GM18951 (cell line): ENCODE data around the gene C7orf25.

ENCODE experiments used
- POLR2A ChIP-seq: IDR thresholded peaks from 4 replicates; pipeline ENCODE4 v1.6.1; 2011; ENCODE audit warnings: mild to moderate bottlenecking; ENCODE audit not compliant: insufficient read length, insufficient read depth; ENCODE audit errors: extremely low read depth
- in situ Hi-C: fragments of 300-500 bp; cut with MboI; formaldehyde crosslinking; loops from one replicate; pipeline ENCODE4 v1.12.0; 2022; ENCODE audit warnings: low sequenced_read_pairs, mixed read lengths, inconsistent platforms; ENCODE audit not compliant: unreplicated experiment

The C7orf25 gene

GRCh38 chr7:42935861-42936260, 24.0 kb upstream of the C7orf25 start:
- TF ChIP-seq POLR2A: no peak
- in situ Hi-C loops: loop anchor here (10.0 to 25.0 kb wide), 4 partner anchors 329 to 901 kb away; partner anchors contain the start of gene COA1

GRCh38 chr7:42934291-42934690, 22.4 kb upstream of the C7orf25 start:
- no peak for TF ChIP-seq POLR2A
- in situ Hi-C loops: loop anchor here (10.0 to 25.0 kb wide), 4 partner anchors 331 to 903 kb away; partner anchors contain the start of gene COA1

GRCh38 chr7:42932811-42933591, 21.1 kb upstream of the C7orf25 start:
- TF ChIP-seq POLR2A: no peak
- in situ Hi-C loops: loop anchor here (10.0 to 25.0 kb wide), 4 partner anchors 332 to 904 kb away; partner anchors contain the start of gene COA1

GRCh38 chr7:42931834-42932651, 20.2 kb upstream of the C7orf25 start, which contains the start of the genes MRPL32 and PSMA2:
MRPL32 (plus strand) TSS chr7:42932376; CDS start chr7:42932387, 11 bp downstream.
PSMA2 (minus strand) TSS chr7:42932174; CDS start chr7:42932158, 16 bp downstream.
- in situ Hi-C loops: loop anchor here (10.0 to 25.0 kb wide), 4 partner anchors 333 to 905 kb away; partner anchors contain the start of gene COA1
- TF ChIP-seq POLR2A: peak; percentile 91

- in situ Hi-C loops: loop anchor here (10.0 to 25.0 kb wide), 4 partner anchors 333 to 906 kb away; partner anchors contain the start of gene COA1
- no peak for TF ChIP-seq POLR2A
Measured at GRCh38 chr7:42931447-42931833, 19.6 kb upstream of the C7orf25 start.

GRCh38 chr7:42930889-42931288, 19.0 kb upstream of the C7orf25 start:
- in situ Hi-C loops: loop anchor here (10.0 to 25.0 kb wide), 4 partner anchors 334 to 906 kb away; partner anchors contain the start of gene COA1
- TF ChIP-seq POLR2A: no peak

GRCh38 chr7:42929449-42929848, 17.6 kb upstream of the C7orf25 start:
- in situ Hi-C loops: loop anchor here (25.0 kb wide), 3 partner anchors 533 to 908 kb away; partner anchors contain the start of gene COA1
- TF ChIP-seq POLR2A: no peak

- no peak for TF ChIP-seq POLR2A
- in situ Hi-C loops: loop anchor here (25.0 kb wide), 3 partner anchors 534 to 909 kb away; partner anchors contain the start of gene COA1
Measured at GRCh38 chr7:42928754-42929153, 16.9 kb upstream of the C7orf25 start.

- in situ Hi-C loops: loop anchor here (25.0 kb wide), 3 partner anchors 536 to 911 kb away; partner anchors contain the start of gene COA1
- no peak for TF ChIP-seq POLR2A
Measured at GRCh38 chr7:42926204-42926603, 14.3 kb upstream of the C7orf25 start.

GRCh38 chr7:42925630-42926029, 13.8 kb upstream of the C7orf25 start:
- in situ Hi-C loops: loop anchor here (25.0 kb wide), 3 partner anchors 537 to 912 kb away; partner anchors contain the start of gene COA1

GRCh38 chr7:42924223-42924838, 12.5 kb upstream of the C7orf25 start:
- no peak for TF ChIP-seq POLR2A
- in situ Hi-C loops: no loop called here

More at GRCh38 chr7:42925630-42926029, 13.8 kb upstream of the C7orf25 start:
- TF ChIP-seq POLR2A: no peak

- in situ Hi-C loops: no loop called here
- TF ChIP-seq POLR2A: no peak
Measured at GRCh38 chr7:42922017-42922753, 10.3 kb upstream of the C7orf25 start.
